Measurements from ENCODE around the gene KRT5.
"Not testable (repeated sequence)": the region's sequence is repeated elsewhere in the genome, so short reads cannot be mapped to it uniquely, and the experiment has no call there.

KRT5 gene

DNA sequence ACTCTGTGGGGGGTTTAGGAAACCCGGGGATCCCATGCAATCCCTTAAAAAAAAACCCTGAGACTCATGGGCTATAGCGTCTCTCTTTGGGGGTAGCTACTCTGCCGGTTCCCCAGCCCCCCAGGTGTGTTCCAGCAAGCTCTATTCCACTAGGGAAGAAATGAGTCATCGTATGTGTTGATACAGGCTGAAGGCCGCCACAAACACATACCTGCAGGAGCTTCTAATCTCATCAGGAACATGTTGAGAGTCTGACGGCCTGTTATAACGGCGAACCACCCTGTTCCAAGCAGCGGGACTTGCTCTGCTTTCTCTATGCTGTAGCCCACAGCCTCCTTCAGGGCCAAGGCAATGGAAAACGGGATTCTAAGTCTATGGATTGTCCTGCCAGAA, 977 bp upstream of the KRT5 start:
- no peak for DNase-seq (ENCODE audit: low spot score)

DNA sequence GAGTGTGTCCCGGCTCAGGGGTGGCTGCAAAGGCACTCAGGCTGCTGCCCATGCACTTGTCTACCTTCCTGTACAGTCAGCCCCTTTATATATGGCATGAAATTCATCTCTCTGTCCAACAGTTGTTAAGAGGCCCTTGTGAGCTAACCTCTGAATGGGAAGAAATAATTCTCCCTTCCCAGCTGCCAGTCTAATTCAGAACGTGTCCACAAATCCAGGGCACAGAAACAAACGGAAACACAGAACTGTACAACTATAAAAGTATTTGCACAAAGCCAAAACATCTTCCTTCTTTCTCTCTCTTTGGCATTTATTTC, 849 bp downstream of the KRT5 start:
- no peak for DNase-seq (ENCODE audit: low spot score)

DNA sequence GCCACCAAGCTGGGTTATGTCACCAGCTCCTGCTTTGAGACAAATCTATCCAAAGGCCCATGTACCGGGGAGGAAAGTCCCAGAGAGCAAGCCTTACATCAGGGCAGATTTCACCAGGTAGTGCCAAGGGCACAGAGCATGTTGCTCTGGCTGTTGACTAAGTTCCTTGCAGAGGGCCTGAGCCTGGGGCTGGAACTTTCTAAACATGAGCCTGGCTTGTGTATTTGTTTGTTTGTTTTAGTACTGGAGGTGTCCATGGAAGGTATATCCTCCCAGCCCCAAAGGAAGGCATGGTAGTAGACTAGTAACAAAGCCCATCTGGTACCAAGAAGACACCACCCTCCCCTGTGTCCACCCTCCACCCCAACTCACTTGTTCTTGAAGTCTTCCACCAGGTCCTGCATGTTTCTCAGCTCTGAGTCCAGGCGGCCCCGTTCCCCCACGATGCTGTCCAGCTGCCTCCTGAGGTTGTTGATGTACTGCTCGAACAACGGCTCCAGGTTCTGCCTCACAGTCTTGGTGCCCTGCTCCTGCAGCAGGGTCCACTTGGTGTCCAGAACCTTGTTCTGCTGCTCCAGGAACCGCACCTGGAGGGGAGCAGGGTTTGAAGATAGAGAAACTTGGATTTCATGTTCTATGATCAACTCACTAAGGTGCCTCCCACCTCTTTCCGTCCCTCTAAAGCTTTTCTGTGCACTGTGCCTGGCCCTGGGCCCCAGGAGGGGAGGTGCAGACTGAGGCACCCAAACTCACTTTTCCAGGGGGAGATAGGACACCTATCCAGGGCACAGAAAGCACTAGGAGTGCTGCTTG, 1.4 kb downstream of the KRT5 start:
- DNase-seq (ENCODE audit: low spot score): no peak

DNA sequence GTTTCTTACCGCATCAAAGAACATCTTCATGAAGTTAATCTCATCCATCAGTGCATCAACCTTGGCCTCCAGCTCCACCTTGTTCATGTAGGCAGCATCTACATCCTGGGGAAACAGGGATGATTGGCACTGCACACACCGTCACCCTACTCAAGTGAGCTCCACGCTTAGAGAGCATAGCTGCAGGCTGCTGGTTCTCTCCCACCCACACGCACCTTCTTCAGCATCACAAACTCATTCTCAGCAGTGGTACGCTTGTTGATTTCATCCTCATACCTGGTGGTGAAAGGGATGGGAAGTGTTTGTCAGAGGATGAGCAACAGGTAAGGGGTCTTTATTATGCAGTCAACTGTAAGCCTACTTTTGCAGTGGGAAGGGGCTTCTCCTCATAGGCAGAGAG, 2.3 kb downstream of the KRT5 start:
- no peak for DNase-seq (ENCODE audit: low spot score)

DNA sequence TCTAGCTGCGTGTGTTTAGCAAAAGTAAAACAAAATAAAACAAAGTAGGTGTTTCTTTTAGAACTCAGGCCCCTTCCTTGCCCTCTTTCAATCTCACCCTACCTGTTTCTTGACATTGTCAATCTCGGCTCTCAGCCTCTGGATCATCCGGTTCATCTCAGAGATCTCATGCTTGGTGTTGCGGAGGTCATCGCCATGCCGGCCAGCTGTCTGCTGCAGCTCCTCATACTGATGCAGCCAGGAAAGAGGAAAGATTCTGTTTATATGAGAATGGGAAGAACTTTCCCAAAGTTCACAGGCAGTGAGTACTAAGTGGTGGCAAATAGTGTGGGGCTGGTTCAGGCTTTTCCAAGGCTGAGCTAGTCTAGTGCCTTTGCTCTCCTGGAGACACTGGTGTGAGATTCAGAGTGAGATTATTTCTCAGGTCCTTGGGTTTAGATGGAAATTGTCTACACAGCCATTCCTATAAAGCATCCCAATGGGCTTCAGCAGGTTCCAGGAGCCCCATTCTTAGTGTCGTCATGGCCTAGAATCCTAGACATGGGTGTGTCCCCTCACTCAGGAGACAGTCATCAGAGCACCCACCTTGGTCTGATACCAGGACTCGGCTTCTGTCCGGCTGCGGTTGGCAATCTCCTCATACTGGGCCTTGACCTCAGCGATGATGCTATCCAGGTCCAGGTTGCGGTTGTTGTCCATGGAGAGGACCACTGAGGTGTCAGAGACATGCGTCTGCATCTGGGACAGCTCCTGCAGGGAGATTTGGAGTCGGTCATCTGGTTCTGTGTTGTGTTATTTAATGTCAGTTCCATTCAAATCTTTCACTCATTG, 3.0 kb downstream of the KRT5 start:
- no peak for DNase-seq (ENCODE audit: low spot score)

DNA sequence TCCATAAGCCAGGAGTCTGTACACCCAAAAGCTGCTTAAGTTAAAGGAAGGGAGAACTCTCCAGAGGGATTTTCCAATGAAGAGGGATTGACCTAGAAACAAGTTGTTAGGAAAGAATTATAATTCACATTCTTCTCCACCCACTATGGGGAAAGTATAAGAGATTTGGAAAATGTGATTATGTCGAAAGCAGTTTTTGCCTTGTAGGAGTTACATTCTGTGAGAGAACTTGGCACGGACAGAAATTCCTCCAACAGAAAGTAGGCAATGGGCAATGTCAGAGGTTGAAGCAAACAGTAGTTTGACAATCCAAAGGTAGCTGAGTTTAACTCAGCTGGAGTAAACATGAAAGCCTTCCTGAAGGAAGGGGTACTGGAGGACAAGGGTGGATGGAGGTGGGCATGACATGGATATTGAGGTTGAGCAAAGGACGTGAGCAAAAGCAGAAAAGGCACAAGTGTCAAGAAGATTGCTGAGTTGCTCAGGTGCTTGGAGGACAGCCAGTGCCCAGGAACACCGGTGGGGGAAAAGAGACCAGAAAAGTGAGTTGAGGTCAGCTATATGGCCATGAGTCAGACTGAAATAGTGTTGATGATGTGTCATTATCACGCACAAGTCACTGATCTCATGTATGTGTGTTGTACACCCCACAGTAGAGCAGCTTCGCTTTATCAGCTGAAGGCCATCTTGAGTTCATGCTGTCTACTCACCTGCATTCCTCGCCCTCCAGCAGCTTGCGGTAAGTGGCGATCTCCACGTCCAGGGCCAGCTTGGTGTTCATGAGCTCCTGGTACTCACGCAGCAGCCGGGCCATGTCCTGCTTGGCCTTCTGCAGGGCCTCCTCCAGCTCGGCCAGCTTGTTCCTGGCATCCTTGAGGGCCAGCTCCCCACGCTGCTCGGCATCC, 4.0 kb downstream of the KRT5 start:
- DNase-seq (ENCODE audit: low spot score): no peak

DNA sequence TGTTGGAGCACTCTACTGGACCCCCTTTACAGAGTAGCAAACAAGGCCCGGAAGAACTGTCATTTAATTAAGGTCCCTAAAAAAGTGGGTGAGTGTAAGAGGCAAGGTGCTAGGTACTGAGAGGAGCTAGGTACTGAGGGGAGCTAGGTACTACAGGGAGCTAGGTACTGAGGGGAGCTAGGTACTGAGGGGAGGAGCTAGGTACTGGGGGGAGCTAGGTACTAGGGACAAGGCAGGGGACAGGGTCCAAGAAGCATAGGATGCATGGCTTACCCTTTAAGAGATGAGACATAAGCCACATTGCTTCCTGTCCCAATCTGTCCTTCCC, 4.9 kb downstream of the KRT5 start:
- no peak for DNase-seq (ENCODE audit: low spot score)

DNA sequence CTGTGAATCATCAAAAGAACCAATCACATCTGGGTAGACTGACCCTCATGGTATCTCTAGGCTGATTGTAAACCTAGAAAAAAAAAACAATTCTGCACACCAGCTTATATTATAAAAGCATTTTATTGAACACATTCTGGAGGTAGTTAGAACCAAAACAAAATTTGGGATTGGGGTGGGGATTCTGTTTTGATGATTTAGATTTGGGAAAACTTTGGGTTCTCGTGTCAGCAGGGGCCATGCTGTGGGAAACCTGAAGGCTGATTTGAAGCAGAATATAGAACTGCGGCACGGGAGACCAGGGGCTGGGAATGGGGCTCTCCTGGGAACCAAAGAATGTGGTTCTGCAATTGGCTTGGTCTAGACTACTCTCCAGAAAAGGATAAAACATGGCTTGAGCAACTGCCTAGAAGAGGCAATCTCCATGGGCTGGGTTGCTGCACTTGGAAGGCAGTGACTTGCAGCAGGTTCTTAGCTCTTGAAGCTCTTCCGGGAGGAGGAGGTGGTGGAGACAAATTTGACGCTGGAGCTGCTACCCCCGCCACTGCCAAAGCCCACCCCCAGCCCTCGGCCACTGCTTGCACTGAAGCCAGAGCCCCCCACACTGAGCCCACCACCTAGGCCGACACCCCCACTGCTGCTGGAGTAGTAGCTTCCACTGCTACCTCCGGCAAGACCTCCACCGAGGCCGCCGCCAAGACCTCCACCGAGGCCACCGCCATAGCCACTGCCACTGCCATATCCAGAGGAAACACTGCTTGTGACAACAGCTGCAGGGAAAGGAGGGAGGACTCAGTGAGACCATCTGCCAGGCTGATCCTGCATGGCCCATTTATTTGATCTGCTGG, 5.5 kb downstream of the KRT5 start:
- DNase-seq (ENCODE audit: low spot score): no peak

DNA sequence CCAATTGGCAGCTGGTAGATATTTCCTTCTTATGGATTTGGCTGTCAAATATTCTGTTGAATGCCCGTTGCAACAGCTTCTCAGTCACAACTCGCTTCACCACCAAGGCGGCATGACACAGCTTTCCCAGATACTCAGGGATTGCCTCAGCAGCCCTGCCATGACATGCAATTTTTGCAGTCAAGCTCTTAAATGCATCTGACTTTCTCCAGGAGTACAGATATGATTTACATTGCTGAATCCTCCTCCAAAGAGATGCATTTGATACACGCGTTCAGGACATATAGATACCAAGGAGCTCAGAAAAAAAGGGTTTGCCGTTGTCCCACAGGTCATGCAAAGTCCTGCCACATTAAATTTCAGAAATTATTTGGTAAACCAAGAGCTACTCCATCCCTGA, 6.5 kb downstream of the KRT5 start:
- no peak for DNase-seq (ENCODE audit: low spot score)

DNA sequence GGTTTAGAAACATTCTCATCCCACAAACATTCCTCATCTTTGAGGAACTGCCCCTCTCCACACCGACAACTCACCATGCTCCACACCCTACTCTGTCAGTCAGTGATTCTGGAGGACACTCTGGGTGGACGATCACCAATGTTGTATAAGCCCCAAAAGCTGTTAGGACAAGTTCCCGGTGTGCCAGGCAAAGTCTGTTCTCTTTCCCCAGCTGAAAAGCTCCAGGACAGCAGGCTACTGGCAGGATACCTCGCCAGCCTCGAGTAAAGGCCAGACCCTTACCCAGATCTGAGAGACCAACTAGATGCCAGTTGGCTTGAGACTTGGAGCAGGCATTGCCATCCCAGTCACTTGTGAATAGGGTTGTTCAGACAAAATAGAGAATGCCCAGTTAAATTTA, 12.0 kb downstream of the KRT5 start:
- DNase-seq (ENCODE audit: low spot score): no peak

DNA sequence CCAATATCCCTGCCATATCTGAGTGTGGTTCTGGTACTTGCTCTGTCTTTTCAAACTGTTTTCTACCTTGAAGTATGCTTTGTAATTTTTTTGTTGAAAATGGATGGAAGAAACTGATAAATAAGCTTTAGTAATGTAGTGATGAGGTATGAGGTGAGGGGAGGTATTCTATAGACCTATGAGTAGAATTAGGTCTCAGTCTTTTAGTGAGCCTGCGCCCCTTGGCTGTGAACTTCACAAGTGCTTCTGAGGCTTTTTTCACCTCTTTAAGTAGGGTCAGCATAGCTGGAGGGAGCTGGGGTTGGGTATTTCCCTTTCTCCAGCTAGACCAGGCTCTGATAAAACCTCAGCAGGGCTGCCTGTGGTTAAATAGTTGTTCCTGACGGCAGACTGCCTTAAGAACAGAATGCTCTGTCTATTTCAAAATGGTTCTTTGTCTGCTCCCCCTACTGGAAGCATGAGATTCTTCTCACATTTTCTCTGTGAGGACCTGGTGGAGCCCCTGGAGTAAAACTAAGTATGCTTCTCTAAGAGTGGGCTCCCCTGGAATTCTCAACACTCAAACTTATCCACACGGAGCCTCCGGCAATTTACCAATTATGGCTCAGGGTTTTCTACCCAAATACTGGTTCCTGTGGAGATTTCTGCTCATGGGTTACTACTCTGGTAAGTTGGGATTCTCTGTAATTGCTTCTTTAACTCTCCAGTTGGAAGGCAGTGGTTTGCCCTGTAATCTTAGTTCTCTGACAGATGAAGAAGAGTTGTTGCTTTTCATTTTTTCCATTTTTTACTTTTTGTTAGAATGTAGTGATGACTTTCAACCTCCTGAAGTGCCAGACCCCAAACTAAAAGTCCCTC, 13.1 kb downstream of the KRT5 start:
- DNase-seq (ENCODE audit: low spot score): peak; percentile 79

DNA sequence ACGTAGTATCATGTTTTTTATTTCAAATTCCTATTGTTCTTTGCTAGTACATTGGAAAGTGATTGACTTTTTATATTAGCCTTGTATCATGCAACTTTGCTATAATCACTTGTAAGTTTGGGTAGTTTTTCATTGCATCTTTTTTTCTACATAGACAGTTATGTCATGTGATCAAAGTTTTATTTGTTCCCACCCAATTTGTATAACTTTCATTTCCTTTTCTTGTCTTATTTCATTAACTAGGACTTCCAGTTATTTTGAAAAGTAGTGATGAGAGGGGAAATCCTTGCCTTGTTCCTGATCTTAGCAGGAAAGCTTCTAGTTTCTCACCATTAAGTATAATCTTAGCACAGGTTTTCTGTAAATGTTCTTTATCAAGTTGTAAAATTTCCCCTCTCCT, 17.3 kb downstream of the KRT5 start:
- DNase-seq (ENCODE audit: low spot score): no peak

DNA sequence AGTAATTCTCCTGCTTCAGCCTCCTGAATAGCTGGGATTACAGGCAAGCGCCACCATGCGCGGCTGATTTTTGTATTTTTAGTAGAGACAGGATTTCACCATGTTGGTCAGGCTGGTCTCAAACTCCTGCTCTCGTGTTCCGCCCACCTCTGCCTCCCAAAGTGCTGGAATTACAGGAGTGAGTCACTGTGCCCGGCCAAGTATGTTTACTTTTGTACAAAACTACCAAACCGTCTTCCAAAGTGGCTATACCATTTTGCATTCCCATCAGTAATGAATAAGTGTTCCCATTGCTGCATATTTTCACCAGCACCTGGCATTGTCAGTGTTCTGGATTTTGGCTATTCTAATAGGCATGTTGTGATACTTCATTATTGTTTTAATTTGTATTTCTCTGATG, 18.7 kb downstream of the KRT5 start:
- no peak for DNase-seq (ENCODE audit: low spot score)

DNA sequence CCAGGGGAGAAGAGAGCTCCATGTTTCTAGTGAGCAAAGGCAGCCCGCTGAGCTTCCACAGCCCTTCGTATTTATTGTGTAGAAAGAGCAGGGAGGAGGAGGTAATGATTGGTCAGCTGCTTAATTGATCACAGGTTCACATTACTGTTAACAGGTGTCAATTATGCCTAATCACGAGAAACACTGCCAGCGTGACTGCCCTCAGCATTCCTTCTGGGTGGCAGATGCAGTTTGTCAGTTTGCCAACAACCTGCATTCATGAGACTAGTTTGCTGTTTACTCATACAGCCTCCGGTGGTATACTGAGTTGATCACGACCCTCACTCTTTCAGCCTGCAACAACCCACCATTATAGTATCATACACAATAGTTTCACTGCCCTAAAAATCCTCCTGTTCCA, 19.6 kb downstream of the KRT5 start:
- not testable (repeated sequence) for DNase-seq (ENCODE audit: low spot score)

DNA sequence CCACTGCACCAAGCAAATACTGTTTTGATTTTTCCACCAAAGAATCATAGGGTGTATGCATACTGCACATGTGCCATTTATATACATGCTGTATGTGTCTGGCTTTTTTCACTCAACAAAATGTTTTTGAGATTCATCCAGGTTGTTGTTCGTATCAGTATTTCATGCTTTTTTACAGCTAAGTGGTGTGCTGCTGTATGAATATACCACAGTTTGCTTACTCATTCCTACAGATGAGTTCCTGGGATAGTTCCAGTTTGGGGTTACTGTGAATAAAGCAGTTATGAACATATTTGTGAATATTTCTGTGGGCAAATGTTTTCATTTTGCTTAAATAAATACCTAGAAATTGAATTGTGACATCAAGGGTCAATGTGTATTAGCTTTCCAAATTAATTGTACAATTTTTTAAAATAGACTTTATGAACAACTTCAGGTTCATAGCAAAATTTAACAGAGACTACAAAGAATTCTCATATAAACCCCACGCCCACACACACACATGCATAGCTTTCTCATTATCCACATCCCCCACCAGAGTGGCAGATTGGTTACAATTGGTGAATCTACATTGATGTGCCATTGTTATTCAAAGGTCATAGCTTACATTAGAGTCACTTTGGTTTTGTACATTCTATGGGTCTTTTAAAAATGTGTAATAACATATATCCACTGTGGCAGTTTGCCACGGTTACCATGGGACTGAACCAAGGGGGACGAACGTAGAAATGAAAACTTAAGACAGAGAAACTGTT, 20.2 kb downstream of the KRT5 start:
- DNase-seq (ENCODE audit: low spot score): no peak

DNA sequence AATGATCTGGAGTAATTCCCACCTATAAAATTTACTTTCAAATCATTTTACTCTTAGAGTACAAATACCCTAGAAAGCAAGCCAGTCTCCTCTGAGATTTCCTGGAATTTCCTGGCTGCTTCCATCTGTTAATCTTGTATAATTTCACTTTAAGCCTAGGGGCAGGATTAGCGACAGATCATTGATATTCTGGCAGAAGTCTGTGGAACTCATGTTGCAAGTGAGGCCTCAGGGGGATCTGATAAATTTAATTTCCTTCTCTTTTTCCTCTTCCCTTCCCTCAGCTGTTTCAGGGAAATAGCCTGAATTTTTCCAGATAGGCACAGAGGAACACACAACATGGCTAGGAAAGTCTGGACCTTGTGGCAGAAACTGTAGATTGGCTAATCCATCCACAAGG, 21.2 kb downstream of the KRT5 start:
- DNase-seq (ENCODE audit: low spot score): no peak

DNA sequence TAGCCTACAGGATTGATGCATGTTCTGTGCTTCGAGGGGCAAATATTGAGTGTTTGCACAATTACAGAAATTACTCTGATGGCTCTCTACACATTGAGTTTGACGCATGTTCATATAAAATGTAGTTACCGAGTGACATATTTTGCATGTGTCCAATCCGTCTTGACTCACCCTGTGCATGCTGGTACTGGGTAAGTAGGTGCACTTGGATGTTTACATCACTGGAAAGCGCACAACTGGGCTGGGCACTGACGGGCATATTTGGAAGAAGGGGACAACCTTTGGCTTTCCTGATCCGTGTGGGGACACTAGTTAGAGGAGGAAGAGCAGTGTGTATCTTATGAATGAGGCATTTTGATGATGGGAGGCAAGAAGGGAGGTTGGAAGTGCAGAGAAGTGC, 22.2 kb downstream of the KRT5 start:
- DNase-seq (ENCODE audit: low spot score): no peak

DNA sequence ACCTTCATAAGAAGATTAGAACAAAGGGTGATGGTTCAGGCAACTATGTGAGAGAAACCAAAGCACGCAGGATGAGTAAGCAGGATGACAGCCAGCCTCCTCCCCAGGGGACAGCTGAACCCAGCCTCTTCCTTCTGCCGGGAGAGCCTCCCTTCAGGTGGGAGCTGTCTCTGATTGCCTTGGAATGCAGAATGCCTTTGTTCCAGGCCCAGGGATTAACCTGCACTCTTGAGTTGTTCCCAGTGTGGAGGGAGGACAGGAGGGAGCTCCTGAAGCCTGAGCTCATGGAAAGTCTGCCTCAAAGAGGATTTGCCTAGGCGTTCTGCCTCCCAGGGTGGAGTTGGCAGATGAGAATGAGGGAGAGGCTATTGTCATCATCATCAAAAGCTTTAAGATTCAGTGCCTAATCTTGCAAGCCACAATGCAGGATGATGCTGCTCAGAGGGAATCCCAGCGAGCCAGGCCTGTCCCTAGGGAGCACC, 23.6 kb downstream of the KRT5 start:
- DNase-seq (ENCODE audit: low spot score): peak; percentile 84

DNA sequence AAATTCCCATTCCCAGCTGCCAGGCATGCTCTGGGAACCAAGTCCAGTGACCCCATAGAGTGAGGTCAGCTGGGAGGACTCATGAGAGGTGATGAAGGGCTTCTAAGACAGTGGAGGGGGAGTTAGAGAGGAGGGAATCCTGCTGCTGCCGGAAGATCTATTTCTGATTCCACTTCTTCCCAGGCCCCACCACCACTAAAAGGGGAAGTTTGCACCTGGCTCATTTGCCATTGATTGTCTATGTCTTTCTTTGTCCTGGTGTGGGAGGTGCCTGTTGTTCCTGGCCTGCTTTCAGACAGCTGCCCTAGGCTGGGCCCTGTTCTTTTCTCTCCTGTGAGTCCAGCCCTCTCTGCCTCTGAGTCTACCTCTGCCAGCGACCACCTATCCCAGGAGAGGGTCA, 24.1 kb downstream of the KRT5 start:
- DNase-seq (ENCODE audit: low spot score): no peak

DNA sequence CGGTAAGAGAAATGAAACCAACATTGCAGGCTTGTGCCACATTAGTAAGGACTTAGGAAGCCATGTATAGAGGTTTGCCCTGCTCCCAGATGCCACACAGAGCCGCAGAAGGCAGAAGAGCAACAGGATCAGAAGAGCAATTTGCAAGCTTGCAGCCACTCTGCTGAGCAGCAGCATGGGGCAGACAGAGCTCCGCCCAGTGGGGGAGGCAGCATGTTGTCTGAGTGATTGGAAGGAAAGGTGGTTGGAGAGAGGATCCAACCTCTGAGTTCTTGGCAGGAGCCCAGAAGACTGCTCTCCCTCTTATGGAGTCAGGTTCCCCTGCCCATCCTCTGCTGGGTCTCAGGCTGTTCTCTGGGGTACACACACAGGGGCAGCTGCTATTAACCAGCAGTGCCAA, 24.8 kb downstream of the KRT5 start:
- no peak for DNase-seq (ENCODE audit: low spot score)

Measured in GM03348 (cell line).